ENCODE results near the gene PTMS. TPM values are rescaled to one million over a fixed set of nuclear protein-coding genes. Genes with fewer than 3 reads are reported as not detected.

The PTMS gene
- total and polyA plus RNA-seq, 2 of the 13 experiments (the other 11 are each of a cell fraction or from before 2014, with no cell fraction given) = 40.5 to 82.4 TPM

DNA sequence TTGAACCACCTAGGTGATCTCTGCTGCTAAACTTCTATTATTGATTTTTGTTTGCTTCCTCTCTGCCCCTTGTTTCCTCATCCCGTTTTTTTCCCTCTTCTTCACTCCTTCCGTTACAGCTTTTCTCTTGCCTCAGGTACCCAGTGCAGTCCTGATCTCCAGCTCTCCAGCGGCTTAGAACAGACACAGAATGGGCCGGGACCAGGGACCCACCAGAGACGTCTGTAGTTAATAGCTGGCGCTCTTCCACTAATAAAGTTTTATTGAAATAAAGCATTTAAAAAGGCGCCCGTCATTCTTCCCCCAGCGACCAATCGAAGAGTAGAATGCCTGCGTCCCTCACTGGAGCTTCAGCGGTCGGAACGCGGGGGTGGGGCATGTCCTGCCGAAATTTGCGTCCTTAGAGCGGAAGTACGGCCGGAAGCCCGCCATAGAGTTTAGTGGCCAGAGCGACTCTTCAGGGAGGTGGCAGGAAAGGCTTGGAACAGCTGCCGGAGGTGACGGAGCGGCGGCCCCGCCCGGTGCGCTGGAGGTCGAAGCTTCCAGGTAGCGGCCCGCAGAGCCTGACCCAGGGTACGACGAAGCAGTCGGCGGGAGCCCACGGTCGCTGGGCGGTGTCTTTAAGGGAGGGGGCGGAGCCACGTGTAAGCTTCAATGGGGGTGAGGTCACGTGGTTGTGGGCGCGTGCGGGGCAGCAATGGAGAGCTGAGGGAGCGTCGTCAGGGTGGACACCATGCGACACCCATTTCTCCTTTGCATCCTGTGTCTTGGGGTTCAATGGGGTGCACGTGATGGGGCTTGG, 42.4 kb upstream of the PTMS start, which contains the start of gene COPS7A (continued):
- TF ChIP-seq, protein P1, sequence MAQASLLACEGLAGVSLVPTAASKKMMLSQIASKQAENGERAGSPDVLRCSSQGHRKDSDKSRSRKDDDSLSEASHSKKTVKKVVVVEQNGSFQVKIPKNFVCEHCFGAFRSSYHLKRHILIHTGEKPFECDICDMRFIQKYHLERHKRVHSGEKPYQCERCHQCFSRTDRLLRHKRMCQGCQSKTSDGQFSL (CRISPR knock-in tag; IDR thresholded peaks at IDR 0.05) = peak; percentile 89; the same call in 1 of the 2 replicates
- peak; percentile 62; the same call in 1 of the 2 replicates for TF ChIP-seq ETS1 (CRISPR knock-in tag; IDR thresholded peaks at IDR 0.05)
- TF ChIP-seq CSRNP1 (CRISPR knock-in tag; IDR thresholded peaks at IDR 0.05) = peak; percentile 96
- TF ChIP-seq, protein P2, sequence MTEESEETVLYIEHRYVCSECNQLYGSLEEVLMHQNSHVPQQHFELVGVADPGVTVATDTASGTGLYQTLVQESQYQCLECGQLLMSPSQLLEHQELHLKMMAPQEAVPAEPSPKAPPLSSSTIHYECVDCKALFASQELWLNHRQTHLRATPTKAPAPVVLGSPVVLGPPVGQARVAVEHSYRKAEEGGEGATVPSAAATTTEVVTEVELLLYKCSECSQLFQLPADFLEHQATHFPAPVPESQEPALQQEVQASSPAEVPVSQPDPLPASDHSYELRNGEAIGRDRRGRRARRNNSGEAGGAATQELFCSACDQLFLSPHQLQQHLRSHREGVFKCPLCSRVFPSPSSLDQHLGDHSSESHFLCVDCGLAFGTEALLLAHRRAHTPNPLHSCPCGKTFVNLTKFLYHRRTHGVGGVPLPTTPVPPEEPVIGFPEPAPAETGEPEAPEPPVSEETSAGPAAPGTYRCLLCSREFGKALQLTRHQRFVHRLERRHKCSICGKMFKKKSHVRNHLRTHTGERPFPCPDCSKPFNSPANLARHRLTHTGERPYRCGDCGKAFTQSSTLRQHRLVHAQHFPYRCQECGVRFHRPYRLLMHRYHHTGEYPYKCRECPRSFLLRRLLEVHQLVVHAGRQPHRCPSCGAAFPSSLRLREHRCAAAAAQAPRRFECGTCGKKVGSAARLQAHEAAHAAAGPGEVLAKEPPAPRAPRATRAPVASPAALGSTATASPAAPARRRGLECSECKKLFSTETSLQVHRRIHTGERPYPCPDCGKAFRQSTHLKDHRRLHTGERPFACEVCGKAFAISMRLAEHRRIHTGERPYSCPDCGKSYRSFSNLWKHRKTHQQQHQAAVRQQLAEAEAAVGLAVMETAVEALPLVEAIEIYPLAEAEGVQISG (CRISPR knock-in tag; IDR thresholded peaks at IDR 0.05) = peak; percentile 99
- TF ChIP-seq ZNF513 (CRISPR knock-in tag; conservative IDR thresholded peaks at IDR 0.05) = no peak
- peak; percentile 81 for TF ChIP-seq GFI1 (CRISPR knock-in tag; IDR thresholded peaks at IDR 0.05; ENCODE audit: borderline replicate concordance)
- peak; percentile 96 for TF ChIP-seq ELF1 (CRISPR knock-in tag; IDR thresholded peaks at IDR 0.05)
- TF ChIP-seq HINFP (CRISPR knock-in tag; IDR thresholded peaks at IDR 0.05; ENCODE audit: low read depth) = peak; percentile 23; the same call in 1 of the 2 replicates
- 0 out of 2 replicates have a peak, but pooled peaks have one; percentile 58 for TF ChIP-seq JUNB (CRISPR knock-in tag; IDR thresholded peaks at IDR 0.05; ENCODE audit: borderline replicate concordance)
- TF ChIP-seq THAP9 (CRISPR knock-in tag; IDR thresholded peaks at IDR 0.05; ENCODE audit: borderline replicate concordance) = peak; percentile 92
- peak; percentile 58 for TF ChIP-seq ISL2 (CRISPR knock-in tag; IDR thresholded peaks at IDR 0.05)
- peak; percentile 82; the same call in 1 of the 3 replicates for TF ChIP-seq MXI1 (IDR thresholded peaks at IDR 0.05; ENCODE audit: borderline replicate concordance, low read depth, low read length)
- 0 out of 2 replicates have a peak, but pooled peaks have one; percentile 25 for TF ChIP-seq NR2F6 (IDR thresholded peaks at IDR 0.05)
- TF ChIP-seq NR2F6 (CRISPR knock-in tag; IDR thresholded peaks at IDR 0.05) = peak; percentile 54; the same call in 1 of the 2 replicates
- peak; percentile 90; the same call in 1 of the 2 replicates for TF ChIP-seq ZFYVE20 (CRISPR knock-in tag; IDR thresholded peaks at IDR 0.05; ENCODE audit: borderline replicate concordance, low read depth)

Measured in HepG2 (cell line).